ENCODE measurements around the gene TCERG1L. TPM values are rescaled to one million over a fixed set of nuclear protein-coding genes. Genes with fewer than 3 reads are reported as not detected.
"Not testable (repeated sequence)": the region's sequence is repeated elsewhere in the genome, so short reads cannot be mapped to it uniquely, and the experiment has no call there.

TCERG1L gene
- polyA plus RNA-seq, 1 donor from 2014 or later: 0.53 TPM

DNA sequence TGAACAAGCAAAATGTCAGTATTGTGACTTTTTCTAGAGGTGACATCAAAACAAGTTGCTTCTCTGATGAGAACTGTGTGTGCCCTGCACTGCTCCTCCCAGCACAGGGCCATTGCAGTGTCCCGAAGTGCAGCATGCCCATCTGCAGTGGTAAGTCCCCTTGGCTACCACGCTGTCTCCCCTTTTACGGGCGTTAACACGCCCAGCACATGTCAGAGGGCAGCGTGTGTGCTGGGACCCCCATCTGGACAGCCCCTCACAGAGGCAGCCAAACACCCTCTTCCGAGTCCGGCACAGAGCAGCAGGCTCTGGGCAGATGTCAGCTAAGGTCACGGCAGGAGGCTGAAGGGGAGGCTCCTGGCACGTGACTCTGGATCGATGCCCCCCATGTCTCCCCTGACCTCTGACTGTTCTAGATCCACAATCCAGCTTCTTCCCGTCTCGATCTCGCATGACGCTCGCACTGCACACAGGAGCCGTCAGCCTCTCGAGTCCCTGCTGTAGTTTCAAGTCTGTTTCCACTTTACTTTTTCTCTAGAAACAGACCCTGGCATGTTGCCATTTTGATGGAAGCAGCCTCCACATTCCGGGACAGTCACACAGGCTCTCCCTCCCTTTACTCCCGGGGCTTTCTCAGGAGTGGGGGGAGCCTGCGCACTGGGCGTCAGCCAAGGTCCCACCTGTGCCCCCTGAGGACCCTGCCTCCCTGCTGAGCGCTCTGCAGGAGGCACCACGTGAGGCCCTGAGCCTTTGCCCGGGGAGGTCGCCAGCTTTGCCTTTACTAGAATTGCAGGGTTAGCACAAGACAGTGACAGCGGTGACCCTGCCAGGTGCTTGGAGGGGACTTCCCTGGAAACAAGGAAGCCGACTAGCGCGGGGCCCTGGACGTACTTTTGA is 133.8 kb downstream of the TCERG1L start:
- no peak for TF ChIP-seq EP300 (conservative IDR thresholded peaks at IDR 0.05; ENCODE audit: poor library complexity, severe bottlenecking)
- no peak for TF ChIP-seq TAF1 (IDR thresholded peaks at IDR 0.05; ENCODE audit: low read depth)
- TF ChIP-seq POLR2AphosphoS5 (IDR thresholded peaks at IDR 0.05): no peak
- TF ChIP-seq RAD21 (conservative IDR thresholded peaks at IDR 0.05): no peak
- no peak for TF ChIP-seq EZH2 (IDR thresholded peaks at IDR 0.05; ENCODE audit: borderline replicate concordance, insufficient read depth, low read length, poor library complexity, severe bottlenecking)
- TF ChIP-seq, protein P1, sequence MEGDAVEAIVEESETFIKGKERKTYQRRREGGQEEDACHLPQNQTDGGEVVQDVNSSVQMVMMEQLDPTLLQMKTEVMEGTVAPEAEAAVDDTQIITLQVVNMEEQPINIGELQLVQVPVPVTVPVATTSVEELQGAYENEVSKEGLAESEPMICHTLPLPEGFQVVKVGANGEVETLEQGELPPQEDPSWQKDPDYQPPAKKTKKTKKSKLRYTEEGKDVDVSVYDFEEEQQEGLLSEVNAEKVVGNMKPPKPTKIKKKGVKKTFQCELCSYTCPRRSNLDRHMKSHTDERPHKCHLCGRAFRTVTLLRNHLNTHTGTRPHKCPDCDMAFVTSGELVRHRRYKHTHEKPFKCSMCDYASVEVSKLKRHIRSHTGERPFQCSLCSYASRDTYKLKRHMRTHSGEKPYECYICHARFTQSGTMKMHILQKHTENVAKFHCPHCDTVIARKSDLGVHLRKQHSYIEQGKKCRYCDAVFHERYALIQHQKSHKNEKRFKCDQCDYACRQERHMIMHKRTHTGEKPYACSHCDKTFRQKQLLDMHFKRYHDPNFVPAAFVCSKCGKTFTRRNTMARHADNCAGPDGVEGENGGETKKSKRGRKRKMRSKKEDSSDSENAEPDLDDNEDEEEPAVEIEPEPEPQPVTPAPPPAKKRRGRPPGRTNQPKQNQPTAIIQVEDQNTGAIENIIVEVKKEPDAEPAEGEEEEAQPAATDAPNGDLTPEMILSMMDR (IDR thresholded peaks at IDR 0.05; ENCODE audit: poor library complexity, severe bottlenecking): no peak
- TF ChIP-seq, protein P2, sequence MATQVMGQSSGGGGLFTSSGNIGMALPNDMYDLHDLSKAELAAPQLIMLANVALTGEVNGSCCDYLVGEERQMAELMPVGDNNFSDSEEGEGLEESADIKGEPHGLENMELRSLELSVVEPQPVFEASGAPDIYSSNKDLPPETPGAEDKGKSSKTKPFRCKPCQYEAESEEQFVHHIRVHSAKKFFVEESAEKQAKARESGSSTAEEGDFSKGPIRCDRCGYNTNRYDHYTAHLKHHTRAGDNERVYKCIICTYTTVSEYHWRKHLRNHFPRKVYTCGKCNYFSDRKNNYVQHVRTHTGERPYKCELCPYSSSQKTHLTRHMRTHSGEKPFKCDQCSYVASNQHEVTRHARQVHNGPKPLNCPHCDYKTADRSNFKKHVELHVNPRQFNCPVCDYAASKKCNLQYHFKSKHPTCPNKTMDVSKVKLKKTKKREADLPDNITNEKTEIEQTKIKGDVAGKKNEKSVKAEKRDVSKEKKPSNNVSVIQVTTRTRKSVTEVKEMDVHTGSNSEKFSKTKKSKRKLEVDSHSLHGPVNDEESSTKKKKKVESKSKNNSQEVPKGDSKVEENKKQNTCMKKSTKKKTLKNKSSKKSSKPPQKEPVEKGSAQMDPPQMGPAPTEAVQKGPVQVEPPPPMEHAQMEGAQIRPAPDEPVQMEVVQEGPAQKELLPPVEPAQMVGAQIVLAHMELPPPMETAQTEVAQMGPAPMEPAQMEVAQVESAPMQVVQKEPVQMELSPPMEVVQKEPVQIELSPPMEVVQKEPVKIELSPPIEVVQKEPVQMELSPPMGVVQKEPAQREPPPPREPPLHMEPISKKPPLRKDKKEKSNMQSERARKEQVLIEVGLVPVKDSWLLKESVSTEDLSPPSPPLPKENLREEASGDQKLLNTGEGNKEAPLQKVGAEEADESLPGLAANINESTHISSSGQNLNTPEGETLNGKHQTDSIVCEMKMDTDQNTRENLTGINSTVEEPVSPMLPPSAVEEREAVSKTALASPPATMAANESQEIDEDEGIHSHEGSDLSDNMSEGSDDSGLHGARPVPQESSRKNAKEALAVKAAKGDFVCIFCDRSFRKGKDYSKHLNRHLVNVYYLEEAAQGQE (IDR thresholded peaks at IDR 0.05; ENCODE audit: borderline replicate concordance): no peak
- TF ChIP-seq SMC3 (conservative IDR thresholded peaks at IDR 0.05; ENCODE audit: poor library complexity): no peak
- TF ChIP-seq MXI1 (conservative IDR thresholded peaks at IDR 0.05; ENCODE audit: poor library complexity, severe bottlenecking): no peak
- H3K4me3 ChIP-seq (ENCODE audit: low read length): no peak overlapping the region
- no peaks in the 10 kb centered on the region for H3K9me3 ChIP-seq (ENCODE audit: low read length)
- no peak overlapping the region for H2AFZ ChIP-seq (ENCODE audit: low read depth, low read length)
- H3K9me2 ChIP-seq (ENCODE audit: insufficient read depth, low read length): no peaks in the 10 kb centered on the region
- H3K36me3 ChIP-seq (ENCODE audit: insufficient read depth, low read length): no peaks in the 10 kb centered on the region
- H3K27ac ChIP-seq (ENCODE audit: low read length): no peak overlapping the region
- H3F3A ChIP-seq (ENCODE audit: insufficient read depth, low read length, poor library complexity, severe bottlenecking): no peaks in the 10 kb centered on the region
- H3K4me2 ChIP-seq (ENCODE audit: low read length): no peak overlapping the region
- no peak overlapping the region for H3K9ac ChIP-seq (ENCODE audit: low read length)
- no peaks in the 10 kb centered on the region for H3K79me2 ChIP-seq (replicated peaks; ENCODE audit: insufficient read depth, low read length)
- no peaks in the 10 kb centered on the region for H3K27me3 ChIP-seq (ENCODE audit: insufficient read depth, low read depth, low read length)
- H4K20me1 ChIP-seq (ENCODE audit: insufficient read depth): no peaks in the 10 kb centered on the region

DNA sequence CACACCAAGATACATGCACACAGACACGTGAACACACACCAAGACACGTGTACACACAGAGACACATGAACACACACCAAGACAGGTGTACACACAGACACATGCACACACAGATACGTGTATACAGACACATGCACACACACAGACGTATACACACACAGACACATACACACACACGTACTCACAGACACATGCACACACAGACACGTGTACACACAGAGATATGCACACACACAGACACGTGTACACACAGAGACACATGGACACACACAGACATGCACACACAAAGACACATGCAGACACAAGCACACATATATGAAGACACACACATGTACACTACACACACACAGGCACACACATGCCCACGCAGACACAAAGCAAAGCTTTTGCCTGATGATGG is 134.6 kb downstream of the TCERG1L start:
- Histone ChIP-seq H3K9me3 (ENCODE audit: low read length) (no peaks in the 10 kb centered on the region), H3K4me2 (ENCODE audit: low read length) (no peak overlapping the region), H3K79me2 (replicated peaks; ENCODE audit: insufficient read depth, low read length) (no peaks in the 10 kb centered on the region), H4K20me1 (ENCODE audit: insufficient read depth) (no peaks in the 10 kb centered on the region), H3K27me3 (ENCODE audit: insufficient read depth, low read depth, low read length) (no peaks in the 10 kb centered on the region), H3K36me3 (ENCODE audit: insufficient read depth, low read length) (no peaks in the 10 kb centered on the region), H3K9ac (ENCODE audit: low read length) (no peak overlapping the region), H3F3A (ENCODE audit: insufficient read depth, low read length, poor library complexity, severe bottlenecking) (no peaks in the 10 kb centered on the region), H3K27ac (ENCODE audit: low read length) (no peak overlapping the region), H2AFZ (ENCODE audit: low read depth, low read length) (no peak overlapping the region), H3K4me3 (ENCODE audit: low read length) (no peak overlapping the region), H3K9me2 (ENCODE audit: insufficient read depth, low read length) (no peaks in the 10 kb centered on the region)
- TF ChIP-seq POLR2AphosphoS5 (IDR thresholded peaks at IDR 0.05) (no peak), RAD21 (conservative IDR thresholded peaks at IDR 0.05) (no peak)
- TF ChIP-seq, protein P1 (IDR thresholded peaks at IDR 0.05; ENCODE audit: poor library complexity, severe bottlenecking): no peak

DNA sequence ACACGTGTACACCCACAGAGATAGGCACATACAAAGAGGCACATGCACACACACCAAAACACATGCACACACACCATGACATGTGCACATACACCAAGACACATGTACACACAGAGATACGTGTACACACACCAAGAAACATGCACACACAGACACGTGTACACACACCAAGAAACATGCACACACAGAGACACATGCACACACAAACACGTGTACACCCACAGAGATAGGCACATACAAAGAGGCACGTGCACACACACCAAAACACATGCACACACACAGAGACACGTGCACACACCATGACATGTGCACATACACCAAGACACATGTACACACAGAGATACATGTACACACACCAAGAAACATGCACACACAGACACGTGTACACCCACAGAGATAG is 135.2 kb downstream of the TCERG1L start:
- H3K27me3 ChIP-seq (ENCODE audit: insufficient read depth, low read depth, low read length); H2AFZ ChIP-seq (ENCODE audit: low read depth, low read length); H4K20me1 ChIP-seq (ENCODE audit: insufficient read depth); H3K9ac ChIP-seq (ENCODE audit: low read length); H3K9me2 ChIP-seq (ENCODE audit: insufficient read depth, low read length); H3K4me3 ChIP-seq (ENCODE audit: low read length); H3K27ac ChIP-seq (ENCODE audit: low read length); H3K36me3 ChIP-seq (ENCODE audit: insufficient read depth, low read length); H3F3A ChIP-seq (ENCODE audit: insufficient read depth, low read length, poor library complexity, severe bottlenecking); H3K9me3 ChIP-seq (ENCODE audit: low read length); H3K4me2 ChIP-seq (ENCODE audit: low read length); H3K79me2 ChIP-seq (replicated peaks; ENCODE audit: insufficient read depth, low read length): not testable (repeated sequence)
